Right cardiac atrium (tissue), 5 donors: ENCODE measurements around the gene RSPH3. TPM values are rescaled to one million over a fixed set of nuclear protein-coding genes. Genes with fewer than 3 reads are reported as not detected.

Experiments
- ATAC-seq, 2 donors: fragments of 200-7000 bp; cut with Tn5 transposase; one replicate each; pipeline versions ENCODE4 v1.8.0 to v1.9.1; 2020; ENCODE audit warnings: moderate library complexity in 2 of 2, mild to moderate bottlenecking in 1 of 2
- DNase-seq, 3 donors: peaks; one replicate each; pipeline ENCODE4 v3.0.0-alpha.2; 2020
- H3K27ac ChIP-seq: one replicate; pipeline ENCODE4 v1.5.1; 2013; ENCODE audit warnings: mild to moderate bottlenecking, low read length, control low read depth, moderate library complexity
- H3K27me3 ChIP-seq: one replicate; pipeline ENCODE4 v1.6.1; 2013; ENCODE audit not compliant: control insufficient read depth, insufficient read depth
- H3K4me1 ChIP-seq: one replicate; pipeline ENCODE4 v1.6.1; 2013; ENCODE audit warnings: low read length; ENCODE audit not compliant: control insufficient read depth, insufficient read depth
- H3K4me3 ChIP-seq: one replicate; pipeline ENCODE4 v1.5.1; 2013; ENCODE audit warnings: low read length, control low read depth
- H3K9me3 ChIP-seq: one replicate; pipeline ENCODE4 v1.6.1; 2013; ENCODE audit warnings: low read length; ENCODE audit not compliant: control insufficient read depth
- WGBS: extraction: QIAGEN DNeasy Blood & Tissue Kit; methylation state at CpG from one replicate; pipeline ENCODE4 v1.1.7; 2013; 5-methylcytosine and 5-hydroxymethylcytosine counted together
- intact Hi-C, 4 donors: fragments of 100-400 bp; cut with DNase I; formaldehyde crosslinking; loops; one replicate each; pipeline versions ENCODE4 v1.11.0 to v1.14.0; 2022 to 2023
- polyA plus RNA-seq: library from polyadenylated mRNA; stranded (reverse); fragments of 200-250 nt; gene quantifications from one replicate; pipeline ENCODE4 v1.2.3, GENCODE V29; 2013
- total RNA-seq, 4 donors: library from RNA; stranded (reverse); fragmentation: NEBNext Ultra II Directional; extraction: Animal tissue kit (Norgen Biotek cat#: 25700); gene quantifications; one replicate each; pipeline ENCODE4 v1.2.1, GENCODE V29; 2021
- donor health status: healthy with polysubstance abuse.
- donor health status: DM: no; HTN: yes; CAD: no.
- donor health status: DM: no; HTN: no; CAD: no.
- donor health status: DM: no; HTN: yes; CAD: no; lungs with severe emphysema.
- donor health status: DM: yes; HTN: yes; CAD: no.

The RSPH3 gene
- total and polyA plus RNA-seq, 5 donors, result 4.5 to 12.1 (median 10.5) TPM

DNA sequence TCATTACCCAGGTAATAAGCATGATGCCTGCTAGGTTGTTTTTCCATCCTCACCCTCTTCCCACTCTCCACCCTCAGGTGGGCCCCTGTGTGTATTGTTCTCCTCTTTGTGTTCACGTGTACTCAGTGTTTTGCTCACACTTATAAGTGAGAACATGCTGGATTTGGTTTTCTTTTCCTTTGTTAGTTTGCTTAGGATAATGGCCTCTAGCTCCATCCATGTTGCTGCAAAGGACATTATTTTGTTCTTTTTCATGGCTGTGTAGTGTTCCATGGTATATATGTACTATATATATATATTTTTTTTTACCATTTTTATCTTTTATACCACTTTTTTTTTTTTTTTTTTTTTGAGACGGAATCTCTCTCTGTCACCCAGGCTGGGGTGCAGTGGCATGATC, 71.9 kb downstream of the RSPH3 start:
- no peaks in the 10 kb centered on the region for H3K9me3 ChIP-seq
- ATAC-seq, result no peak
- intact Hi-C loops, result no loop called here
- no peak for DNase-seq
- no peak overlapping the region for H3K4me3 ChIP-seq
- H3K27me3 ChIP-seq, result no peaks in the 10 kb centered on the region
- WGBS, result 100% methylated on average over 2 of the region's 2 CpGs
- no peak overlapping the region for H3K27ac ChIP-seq
- no peaks in the 10 kb centered on the region for H3K4me1 ChIP-seq

GRCh38 chr6:158926414-158926813, 73.6 kb downstream of the RSPH3 start:
- 88% methylated on average over 6 of the region's 6 CpGs for WGBS
- no peaks in the 10 kb centered on the region for H3K4me1 ChIP-seq
- H3K9me3 ChIP-seq, result no peaks in the 10 kb centered on the region
- H3K27me3 ChIP-seq, result no peaks in the 10 kb centered on the region
- no peak for ATAC-seq
- no peak overlapping the region for H3K27ac ChIP-seq
- intact Hi-C loops, result no loop called here
- no peak for DNase-seq
- H3K4me3 ChIP-seq, result no peak overlapping the region

GRCh38 chr6:158924499-158925455, 75.2 kb downstream of the RSPH3 start:
- no peaks in the 10 kb centered on the region for H3K4me1 ChIP-seq
- WGBS, result 76% methylated on average over 4 of the region's 4 CpGs
- intact Hi-C loops, result no loop called here
- H3K27me3 ChIP-seq, result no peaks in the 10 kb centered on the region
- no peak overlapping the region for H3K4me3 ChIP-seq
- no peaks in the 10 kb centered on the region for H3K9me3 ChIP-seq
- no peak overlapping the region for H3K27ac ChIP-seq
- ATAC-seq (no peak), DNase-seq (no peak)

DNA sequence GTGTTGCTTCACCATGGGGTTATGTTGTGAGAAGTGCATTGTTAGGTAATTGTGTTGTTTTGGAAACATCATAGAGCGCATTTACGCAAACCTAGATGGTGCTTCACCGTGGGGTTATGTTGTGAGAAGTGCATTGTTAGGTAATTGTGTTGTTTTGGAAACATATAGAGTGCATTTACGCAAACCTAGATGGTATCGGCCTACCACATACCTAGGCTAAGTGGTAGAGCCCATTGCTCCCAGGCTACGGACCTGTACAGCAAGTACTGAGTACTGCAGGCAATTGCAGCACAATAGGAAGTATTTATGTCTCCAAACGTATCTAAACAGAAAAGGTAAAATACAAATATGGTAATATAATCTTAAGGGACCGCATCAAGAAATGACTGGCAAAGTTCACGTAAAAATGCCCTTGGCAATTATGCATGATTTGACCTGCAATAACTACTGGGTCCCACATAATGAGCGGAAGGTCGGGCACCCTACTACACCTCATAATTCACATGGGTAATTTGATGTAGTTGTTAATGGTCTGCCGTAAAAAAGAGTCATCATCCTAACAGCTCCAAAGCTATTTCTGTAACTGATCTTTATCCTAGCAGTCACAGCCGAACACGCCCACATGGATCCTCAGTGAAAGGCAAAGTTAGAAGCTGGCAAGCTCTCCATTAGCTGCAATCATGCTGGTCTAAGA, 76.0 kb downstream of the RSPH3 start:
- no peak for ATAC-seq
- DNase-seq, result no peak
- WGBS, result 82% methylated on average over 14 of the region's 14 CpGs
- Histone ChIP-seq H3K27me3 (no peaks in the 10 kb centered on the region), H3K4me1 (no peaks in the 10 kb centered on the region), H3K4me3 (no peak overlapping the region), H3K27ac (no peak overlapping the region), H3K9me3 (no peaks in the 10 kb centered on the region)
- intact Hi-C loops, result no loop called here

Other genes starting within 250 kb of the RSPH3 start
- gene EZR, start 180.8 kb downstream of the RSPH3 start, total RNA-seq, result 100 to 1,000 TPM; 192 to 261 (median 244) TPM
- gene EZR, start 180.8 kb downstream of the RSPH3 start, polyA plus RNA-seq, result 178 TPM
- 1 to 10 TPM; 1.2 to 2.0 (median 1.5) TPM for gene TAGAP, start 44.8 kb upstream of the RSPH3 start, total RNA-seq
- 0.63 TPM for gene TAGAP, start 44.8 kb upstream of the RSPH3 start, polyA plus RNA-seq
- gene FNDC1, start 169.2 kb upstream of the RSPH3 start, total RNA-seq, result 1 to 10 TPM in 1 of 4 donors, under 1 TPM in 3; 0.23 to 1.3 (median 0.39) TPM
- gene FNDC1, start 169.2 kb upstream of the RSPH3 start, polyA plus RNA-seq, result 0.07 TPM